PC-9 (cell line): ENCODE data around the gene TIAM2.

Source experiments
- EZH2 ChIP-seq: fragments of 200-600 bp; sonication (generic); IDR thresholded peaks from 2 replicates; pipeline ENCODE4 v1.8.0; 2017; ENCODE audit warnings: antibody characterized with exemption, low read depth
- TF ChIP-seq, protein P1 (sequence below): fragments of 200-600 bp; sonication (generic); conservative IDR thresholded peaks from 2 replicates; pipeline ENCODE4 v1.6.1; 2017; ENCODE audit warnings: mixed run types, antibody characterized with exemption, mild to moderate bottlenecking, moderate library complexity

GRCh38 chr6:155121294-155121693 lies 126.2 kb downstream of the TIAM2 start:
- no peak for TF ChIP-seq EZH2
- TF ChIP-seq, protein P1, sequence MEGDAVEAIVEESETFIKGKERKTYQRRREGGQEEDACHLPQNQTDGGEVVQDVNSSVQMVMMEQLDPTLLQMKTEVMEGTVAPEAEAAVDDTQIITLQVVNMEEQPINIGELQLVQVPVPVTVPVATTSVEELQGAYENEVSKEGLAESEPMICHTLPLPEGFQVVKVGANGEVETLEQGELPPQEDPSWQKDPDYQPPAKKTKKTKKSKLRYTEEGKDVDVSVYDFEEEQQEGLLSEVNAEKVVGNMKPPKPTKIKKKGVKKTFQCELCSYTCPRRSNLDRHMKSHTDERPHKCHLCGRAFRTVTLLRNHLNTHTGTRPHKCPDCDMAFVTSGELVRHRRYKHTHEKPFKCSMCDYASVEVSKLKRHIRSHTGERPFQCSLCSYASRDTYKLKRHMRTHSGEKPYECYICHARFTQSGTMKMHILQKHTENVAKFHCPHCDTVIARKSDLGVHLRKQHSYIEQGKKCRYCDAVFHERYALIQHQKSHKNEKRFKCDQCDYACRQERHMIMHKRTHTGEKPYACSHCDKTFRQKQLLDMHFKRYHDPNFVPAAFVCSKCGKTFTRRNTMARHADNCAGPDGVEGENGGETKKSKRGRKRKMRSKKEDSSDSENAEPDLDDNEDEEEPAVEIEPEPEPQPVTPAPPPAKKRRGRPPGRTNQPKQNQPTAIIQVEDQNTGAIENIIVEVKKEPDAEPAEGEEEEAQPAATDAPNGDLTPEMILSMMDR, result no peak
